Rectal smooth muscle tissue (tissue), 1 donor: ENCODE data around the gene SPTBN2.
A peak's percentile ranks its signal among the peaks of the same experiment; 100 is the strongest.

Experiments
- H3K27ac ChIP-seq: one replicate; pipeline ENCODE4 v1.7.0; 2013; ENCODE audit warnings: low read depth, low read length, inconsistent platforms
- H3K27me3 ChIP-seq: one replicate; pipeline ENCODE4 v1.7.0; 2013; ENCODE audit warnings: low read length; ENCODE audit not compliant: control insufficient read depth, insufficient read depth
- H3K36me3 ChIP-seq: one replicate; pipeline ENCODE4 v1.7.0; 2013; ENCODE audit warnings: low read length; ENCODE audit not compliant: control insufficient read depth, insufficient read depth
- H3K4me1 ChIP-seq: one replicate; pipeline ENCODE4 v1.7.0; 2013; ENCODE audit warnings: low read length; ENCODE audit not compliant: control insufficient read depth, insufficient read depth
- H3K4me3 ChIP-seq: one replicate; pipeline ENCODE4 v1.7.0; 2013; ENCODE audit warnings: low read length
- H3K9ac ChIP-seq: one replicate; pipeline ENCODE4 v1.7.0; 2013; ENCODE audit warnings: low read length

The SPTBN2 gene

GRCh38 chr11:66728693-66729385 is at the start of gene SPTBN2:
SPTBN2 (minus strand) TSS chr11:66729216; CDS start chr11:66721240, 7,976 bp downstream.
- H3K9ac ChIP-seq, result no peak within 1 kb of the TSS
- H3K27me3 ChIP-seq, result peaks cover 18% of the 10 kb centered on the region
- peaks cover 7% of the 10 kb centered on the region for H3K4me1 ChIP-seq
- no peaks in the 10 kb centered on the region for H3K36me3 ChIP-seq
- H3K4me3 ChIP-seq, result peak within 1 kb of the TSS; percentile 62
- no peak within 1 kb of the TSS for H3K27ac ChIP-seq

- Histone ChIP-seq H3K4me1 (no peaks in the 10 kb centered on the region), H3K4me3 (no peak overlapping the region), H3K27me3 (no peaks in the 10 kb centered on the region), H3K27ac (no peak overlapping the region), H3K36me3 (no peaks in the 10 kb centered on the region), H3K9ac (no peak overlapping the region)
Measured at GRCh38 chr11:66768818-66769217, 39.8 kb upstream of the SPTBN2 start.

GRCh38 chr11:66768088-66768521 is 39.1 kb upstream of the SPTBN2 start:
- Histone ChIP-seq H3K4me1 (no peaks in the 10 kb centered on the region), H3K27ac (no peak overlapping the region), H3K36me3 (no peaks in the 10 kb centered on the region)

GRCh38 chr11:66767666-66768065 is 38.6 kb upstream of the SPTBN2 start:
- Histone ChIP-seq H3K27me3 (no peaks in the 10 kb centered on the region), H3K4me1 (no peaks in the 10 kb centered on the region), H3K4me3 (no peak overlapping the region), H3K27ac (no peak overlapping the region), H3K36me3 (peaks cover 3% of the 10 kb centered on the region), H3K9ac (no peak overlapping the region)

More at GRCh38 chr11:66768088-66768521, 39.1 kb upstream of the SPTBN2 start:
- Histone ChIP-seq H3K27me3 (no peaks in the 10 kb centered on the region), H3K4me3 (no peak overlapping the region), H3K9ac (no peak overlapping the region)

GRCh38 chr11:66766681-66767080 is 37.7 kb upstream of the SPTBN2 start:
- peaks cover 3% of the 10 kb centered on the region for H3K36me3 ChIP-seq
- no peaks in the 10 kb centered on the region for H3K4me1 ChIP-seq
- no peak overlapping the region for H3K27ac ChIP-seq
- no peaks in the 10 kb centered on the region for H3K27me3 ChIP-seq
- H3K9ac ChIP-seq, result no peak overlapping the region
- no peak overlapping the region for H3K4me3 ChIP-seq

- H3K9ac ChIP-seq, result no peak overlapping the region
- H3K36me3 ChIP-seq, result peaks cover 3% of the 10 kb centered on the region
- no peak overlapping the region for H3K4me3 ChIP-seq
- H3K4me1 ChIP-seq, result no peaks in the 10 kb centered on the region
- H3K27ac ChIP-seq, result no peak overlapping the region
- H3K27me3 ChIP-seq, result no peaks in the 10 kb centered on the region
Measured at GRCh38 chr11:66762088-66762487, 33.1 kb upstream of the SPTBN2 start.

GRCh38 chr11:66752148-66752547 is 23.1 kb upstream of the SPTBN2 start:
- no peaks in the 10 kb centered on the region for H3K36me3 ChIP-seq
- no peak overlapping the region for H3K9ac ChIP-seq
- H3K27me3 ChIP-seq, result no peaks in the 10 kb centered on the region
- H3K27ac ChIP-seq, result no peak overlapping the region
- no peaks in the 10 kb centered on the region for H3K4me1 ChIP-seq
- H3K4me3 ChIP-seq, result no peak overlapping the region

- H3K27ac ChIP-seq, result no peak overlapping the region
Measured at GRCh38 chr11:66749091-66749490, 20.1 kb upstream of the SPTBN2 start.

GRCh38 chr11:66747480-66747879 is 18.5 kb upstream of the SPTBN2 start:
- Histone ChIP-seq H3K27me3 (no peaks in the 10 kb centered on the region), H3K36me3 (no peaks in the 10 kb centered on the region), H3K4me3 (no peak overlapping the region), H3K4me1 (no peaks in the 10 kb centered on the region), H3K27ac (no peak overlapping the region), H3K9ac (no peak overlapping the region)

More at GRCh38 chr11:66749091-66749490, 20.1 kb upstream of the SPTBN2 start:
- Histone ChIP-seq H3K4me3 (no peak overlapping the region), H3K36me3 (no peaks in the 10 kb centered on the region), H3K9ac (no peak overlapping the region), H3K27me3 (no peaks in the 10 kb centered on the region), H3K4me1 (no peaks in the 10 kb centered on the region)

- Histone ChIP-seq H3K4me3 (peak overlapping the region; percentile 95), H3K4me1 (no peaks in the 10 kb centered on the region), H3K36me3 (no peaks in the 10 kb centered on the region), H3K27me3 (no peaks in the 10 kb centered on the region), H3K27ac (no peak overlapping the region), H3K9ac (no peak overlapping the region)
Measured at GRCh38 chr11:66745356-66746235, 16.6 kb upstream of the SPTBN2 start.

GRCh38 chr11:66744485-66745355 is 15.7 kb upstream of the SPTBN2 start:
- peak overlapping the region; percentile 95 for H3K4me3 ChIP-seq
- H3K4me1 ChIP-seq, result no peaks in the 10 kb centered on the region
- no peaks in the 10 kb centered on the region for H3K36me3 ChIP-seq
- no peaks in the 10 kb centered on the region for H3K27me3 ChIP-seq
- H3K9ac ChIP-seq, result peak overlapping the region; percentile 84
- peak overlapping the region; percentile 66 for H3K27ac ChIP-seq
